Fibroblast of pulmonary artery (primary cell): ENCODE measurements around the gene PRKAR1B.

Source experiments
- DNase-seq: peaks from one replicate; pipeline ENCODE4 v3.0.0-alpha.2; 2010; ENCODE audit warnings: low read depth
- H3K4me3 ChIP-seq: replicated peaks from 2 replicates; pipeline ENCODE4 v1.5.1; 2011; ENCODE audit warnings: low read depth, mild to moderate bottlenecking, control low read depth, low read length, moderate library complexity
- CTCF ChIP-seq: IDR thresholded peaks from 2 replicates; pipeline ENCODE4 v1.5.1; 2011; ENCODE audit warnings: mild to moderate bottlenecking, control low read depth, low read length, inconsistent platforms; ENCODE audit errors: missing control alignments

The PRKAR1B gene

GRCh38 chr7:727104-727805, at the start of gene PRKAR1B:
Gene PRKAR1B, minus strand, starts transcription at chr7:727281. Its CDS starts 15,776 bp downstream, at chr7:711505.
- no peak for DNase-seq

GRCh38 chr7:776381-776780, 49.3 kb upstream of the PRKAR1B start:
- no peak for TF ChIP-seq CTCF
- no peak overlapping the region for H3K4me3 ChIP-seq
- DNase-seq, result no peak

More at GRCh38 chr7:727104-727805, at the start of gene PRKAR1B:
- H3K4me3 ChIP-seq, result peak within 1 kb of the TSS; percentile 59
- TF ChIP-seq CTCF, result no peak

- no peak overlapping the region for H3K4me3 ChIP-seq
- peak; percentile 57 for TF ChIP-seq CTCF
- peak; percentile 41 for DNase-seq
These were observed 47.4 kb upstream of the PRKAR1B start for GRCh38 chr7:774161-775109.

GRCh38 chr7:773622-773915, 46.5 kb upstream of the PRKAR1B start:
- no peak overlapping the region for H3K4me3 ChIP-seq
- no peak for TF ChIP-seq CTCF
- DNase-seq, result no peak

- no peak for DNase-seq
- no peak overlapping the region for H3K4me3 ChIP-seq
- no peak for TF ChIP-seq CTCF
These were observed 46.0 kb upstream of the PRKAR1B start for GRCh38 chr7:772861-773621.

GRCh38 chr7:772392-772791, 45.3 kb upstream of the PRKAR1B start:
- DNase-seq, result no peak
- no peak overlapping the region for H3K4me3 ChIP-seq
- TF ChIP-seq CTCF, result no peak
